Lung (tissue), 12 donors: ENCODE results near the gene INSC. TPM values are rescaled to one million over a fixed set of nuclear protein-coding genes. Genes with fewer than 3 reads are reported as not detected.

Experiments
- ATAC-seq: fragments of 200-7000 bp; cut with Tn5 transposase; one replicate; pipeline ENCODE4 v1.9.1; 2020; ENCODE audit warnings: moderate number of reproducible peaks; ENCODE audit not compliant: insufficient read depth, low FRiP score
- DNase-seq, 3 donors: peaks; one replicate each; pipeline ENCODE4 v3.0.0-alpha.2; 2013 to 2017
- H3K27ac ChIP-seq, 2 donors: one replicate each; pipeline ENCODE4 v1.5.1; 2013; ENCODE audit warnings: mild to moderate bottlenecking in 2 of 2, moderate library complexity in 2 of 2, control low read depth in 1 of 2, inconsistent platforms in 1 of 2, low read depth in 1 of 2, low read length in 1 of 2
- H3K27me3 ChIP-seq, 3 donors: one replicate each; pipeline ENCODE4 v1.5.1; 2013; ENCODE audit warnings: low read length in 2 of 3; ENCODE audit not compliant: control insufficient read depth in 3 of 3, insufficient read depth in 3 of 3
- H3K36me3 ChIP-seq, 4 donors: one replicate each; pipeline ENCODE4 v1.5.1; 2013; ENCODE audit warnings: low read length in 4 of 4, mild to moderate bottlenecking in 1 of 4, moderate library complexity in 1 of 4; ENCODE audit not compliant: control insufficient read depth in 4 of 4, insufficient read depth in 4 of 4
- H3K4me1 ChIP-seq, 5 donors: one replicate each; pipeline ENCODE4 v1.5.1; 2013; ENCODE audit warnings: low read length in 5 of 5, mild to moderate bottlenecking in 2 of 5, moderate library complexity in 1 of 5; ENCODE audit not compliant: control insufficient read depth in 5 of 5, insufficient read depth in 5 of 5
- H3K4me3 ChIP-seq: one replicate; pipeline ENCODE4 v1.5.1; 2013; ENCODE audit warnings: mild to moderate bottlenecking, control low read depth, moderate library complexity
- H3K9ac ChIP-seq, 2 donors: one replicate each; pipeline ENCODE4 v1.5.1; 2013; ENCODE audit warnings: low read length in 2 of 2, control low read depth in 1 of 2; ENCODE audit not compliant: insufficient read depth in 1 of 2
- H3K9me3 ChIP-seq, 4 donors: one replicate each; pipeline ENCODE4 v1.5.1; 2013; ENCODE audit warnings: low read length in 3 of 4, mild to moderate bottlenecking in 1 of 4, moderate library complexity in 1 of 4; ENCODE audit not compliant: control insufficient read depth in 4 of 4, insufficient read depth in 3 of 4
- CTCF ChIP-seq: IDR thresholded peaks from 2 replicates; pipeline ENCODE4 v1.5.1; 2012; ENCODE audit warnings: mild to moderate bottlenecking; ENCODE audit errors: control extremely low read depth, extremely low read depth
- WGBS, 2 donors: extraction: QIAGEN DNeasy Blood & Tissue Kit; methylation state at CpG; one replicate each; pipeline ENCODE4 v1.1.7; 2013; 5-methylcytosine and 5-hydroxymethylcytosine counted together
- polyA plus RNA-seq, 2 donors: library from polyadenylated mRNA; stranded (reverse); fragments of 200-250 nt; gene quantifications; one replicate each; pipeline ENCODE4 v1.2.1, GENCODE V29; 2013
- total RNA-seq, 2 donors: library from RNA; depleted of rRNA in 1 of 2; stranded (reverse); fragments of >200 nt in 1 of 2; gene quantifications; one replicate each; pipeline ENCODE4 v1.2.1, GENCODE V29; 2014 to 2021
- donor health status: control.
- donor health status: control.
- donor health status: Bipolar disorder and iron deficiency.
- donor health status: healthy.
- donor health status: DM: yes; HTN: yes; CAD: no.

The INSC gene
- total and polyA plus RNA-seq, 4 donors = 0.49 to 0.91 (median 0.73) TPM

- H3K27me3 ChIP-seq = no peaks in the 10 kb centered on the region
- no peak for DNase-seq
- no peaks in the 10 kb centered on the region for H3K36me3 ChIP-seq
- ATAC-seq = no peak
- no peak overlapping the region for H3K9ac ChIP-seq
- H3K9me3 ChIP-seq = no peaks in the 10 kb centered on the region
- TF ChIP-seq CTCF = no peak
- WGBS, 2 donors = 94 to 97% methylated on average over 4 of the region's 4 CpGs
- no peak overlapping the region for H3K4me3 ChIP-seq
- peaks cover 0 to 12% (median 0%) of the 10 kb centered on the region in 5 donors for H3K4me1 ChIP-seq
- no peak overlapping the region for H3K27ac ChIP-seq
These were observed 86.9 kb downstream of the INSC start for GRCh38 chr11:15201586-15201985.

GRCh38 chr11:15202626-15203025, 87.9 kb downstream of the INSC start:
- TF ChIP-seq CTCF = no peak
- WGBS, 2 donors = 81 to 87% methylated on average over 5 of the region's 5 CpGs

GRCh38 chr11:15204711-15205110, 90.0 kb downstream of the INSC start:
- no peak overlapping the region for H3K9ac ChIP-seq
- H3K27me3 ChIP-seq = no peaks in the 10 kb centered on the region
- no peak for TF ChIP-seq CTCF
- no peak for ATAC-seq
- no peak overlapping the region for H3K27ac ChIP-seq
- no peak overlapping the region for H3K4me3 ChIP-seq
- 66 to 78% methylated on average over 10 of the region's 10 CpGs for WGBS, 2 donors
- peaks cover 0 to 1% (median 0%) of the 10 kb centered on the region in 5 donors for H3K4me1 ChIP-seq
- H3K9me3 ChIP-seq = no peaks in the 10 kb centered on the region
- H3K36me3 ChIP-seq = no peaks in the 10 kb centered on the region
- DNase-seq = no peak

More at GRCh38 chr11:15202626-15203025, 87.9 kb downstream of the INSC start:
- Histone ChIP-seq H3K4me1 (peaks cover 0 to 12% (median 0%) of the 10 kb centered on the region in 5 donors), H3K9me3 (no peaks in the 10 kb centered on the region), H3K9ac (no peak overlapping the region), H3K27ac (no peak overlapping the region), H3K27me3 (no peaks in the 10 kb centered on the region), H3K4me3 (no peak overlapping the region), H3K36me3 (no peaks in the 10 kb centered on the region)
- ATAC-seq (no peak), DNase-seq (no peak)

- Histone ChIP-seq H3K4me3 (no peak overlapping the region), H3K36me3 (no peaks in the 10 kb centered on the region), H3K27ac (no peak overlapping the region), H3K27me3 (no peaks in the 10 kb centered on the region), H3K4me1 (no peaks in the 10 kb centered on the region), H3K9ac (no peak overlapping the region), H3K9me3 (no peaks in the 10 kb centered on the region)
- TF ChIP-seq CTCF = no peak
- no peak for DNase-seq
- no peak for ATAC-seq
- WGBS, 2 donors = 72 to 75% methylated on average over 2 of the region's 2 CpGs
These were observed 92.1 kb downstream of the INSC start for GRCh38 chr11:15206791-15207190.
